ENCODE results near the gene ENPP1. TPM values are rescaled to one million over a fixed set of nuclear protein-coding genes. Genes with fewer than 3 reads are reported as not detected.

ENPP1 gene
- total RNA-seq, 1 experiment from 2014 or later = 6.5 TPM

- no TSS peak for BruUV-seq (replicated peaks)
- Histone ChIP-seq H3K79me2 (ENCODE audit: insufficient read depth, low read length) (no peaks in the 10 kb centered on the region), H3K4me1 (ENCODE audit: control insufficient read depth in 1 of 2, insufficient read depth in 2 of 2, low read length in 2 of 2) (no peaks in the 10 kb centered on the region), H3K27me3 (ENCODE audit: insufficient read depth, low read length) (no peaks in the 10 kb centered on the region), H3K9ac (ENCODE audit: low read length) (no peak overlapping the region), H3K4me2 (ENCODE audit: low read length) (no peak overlapping the region), H3K27ac (ENCODE audit: low read depth, low read length) (no peak overlapping the region), H3K9me3 (ENCODE audit: control insufficient read depth in 1 of 2, insufficient read depth in 1 of 2, low read depth in 1 of 2, low read length in 2 of 2) (no peaks in the 10 kb centered on the region), H3K4me3 (replicated peaks in 1 of 2; ENCODE audit: low read depth in 1 of 2, low read length in 2 of 2) (no peak overlapping the region), H3K9me2 (ENCODE audit: insufficient read depth) (no peaks in the 10 kb centered on the region), H3K36me3 (ENCODE audit: control insufficient read depth in 1 of 2, insufficient read depth in 2 of 2, low read length in 2 of 2) (no peaks in the 10 kb centered on the region), H4K20me1 (ENCODE audit: insufficient read depth) (no peaks in the 10 kb centered on the region), H2AFZ (ENCODE audit: low read depth, low read length, poor library complexity, severe bottlenecking) (no peak overlapping the region)
- ChIA-PET RAD21 (ENCODE audit: low non-redundant PET in 1 of 2, low total read pairs in 2 of 2, uncharacterized antibody in 2 of 2, unreplicated experiment in 2 of 2) (no interaction called here), POLR2A (no interaction called here), CTCF (no interaction called here)
- intact Hi-C loops (cut with micrococcal nuclease) = no loop called here
- no peak for TF ChIP-seq EGR1 (IDR thresholded peaks at IDR 0.05; ENCODE audit: low read depth)
- TF ChIP-seq YY1 (IDR thresholded peaks at IDR 0.05; ENCODE audit: extremely low read depth, insufficient replicate concordance, low read depth, low read length) = no peak
- TF ChIP-seq CEBPB (IDR thresholded peaks at IDR 0.05; ENCODE audit: low read depth) = no peak
- TF ChIP-seq POLR2AphosphoS5 (IDR thresholded peaks at IDR 0.05; ENCODE audit: low read depth, low read length) = no peak
- TF ChIP-seq POLR2A (IDR thresholded peaks at IDR 0.05; ENCODE audit: borderline replicate concordance, extremely low read depth, insufficient read depth, insufficient read length) = no peak
- TF ChIP-seq EZH2 (IDR thresholded peaks at IDR 0.05) = no peak
- TF ChIP-seq ZBTB33 (IDR thresholded peaks at IDR 0.05; ENCODE audit: extremely low read depth, insufficient replicate concordance, low read length) = no peak
- no peak for TF ChIP-seq ZFX (IDR thresholded peaks at IDR 0.05)
- TF ChIP-seq SIN3A (IDR thresholded peaks at IDR 0.05; ENCODE audit: low read depth) = no peak
- no peak for TF ChIP-seq CTCF (IDR thresholded peaks at IDR 0.05 in 2 of 3, conservative IDR thresholded peaks at IDR 0.05 in 1 of 3; ENCODE audit: borderline replicate concordance in 1 of 3, insufficient read depth in 1 of 3, low read depth in 2 of 3, low read length in 2 of 3)
- TF ChIP-seq ELF1 (IDR thresholded peaks at IDR 0.05; ENCODE audit: borderline replicate concordance, low read depth) = no peak
- no peak for TF ChIP-seq ZNF274 (IDR thresholded peaks at IDR 0.05; ENCODE audit: low read depth, low read length)
- TF ChIP-seq ATF3 (IDR thresholded peaks at IDR 0.05) = no peak
- TF ChIP-seq RAD21 (IDR thresholded peaks at IDR 0.05; ENCODE audit: low read depth) = no peak
- TF ChIP-seq TCF7L2 (IDR thresholded peaks at IDR 0.05; ENCODE audit: borderline replicate concordance, extremely low read depth, insufficient read depth, insufficient read length) = no peak
- TF ChIP-seq SRF (IDR thresholded peaks at IDR 0.05; ENCODE audit: low read depth) = no peak
- TF ChIP-seq JUND (IDR thresholded peaks at IDR 0.05) = no peak
- TF ChIP-seq SP1 (IDR thresholded peaks at IDR 0.05; ENCODE audit: low read depth) = no peak
- TF ChIP-seq CBX3 (IDR thresholded peaks at IDR 0.05; ENCODE audit: low read depth) = no peak
- no peak for TF ChIP-seq MAX (IDR thresholded peaks at IDR 0.05)
- no peak for ATAC-seq
- no peak for DNase-seq (ENCODE audit: low read depth, low spot score)
These were observed 130.1 kb downstream of the ENPP1 start for GRCh38 chr6:131937703-131938631.

All from HCT116 (cell line).